Gastroesophageal sphincter (tissue), 4 donors: ENCODE data around the gene REV1. TPM values are rescaled to one million over a fixed set of nuclear protein-coding genes. Genes with fewer than 3 reads are reported as not detected.

Experiments
- ATAC-seq: fragments of 150-250 bp; one replicate; pipeline ENCODE4 v1.9.1; 2016; ENCODE audit warnings: mild to moderate bottlenecking, moderate library complexity
- H3K27ac ChIP-seq, 4 donors: fragments of 200-600 bp; sonication (generic) in 3 of 4; 1 replicate in 3 of 4; 2 replicates in 1 of 4; pipeline ENCODE4 v1.5.1; 2016 to 2019
- H3K27me3 ChIP-seq: fragments of 200-600 bp; sonication (generic); one replicate; pipeline ENCODE4 v1.5.1; 2019
- H3K36me3 ChIP-seq, 2 donors: fragments of 200-600 bp; sonication (generic); one replicate each; pipeline ENCODE4 v1.5.1; 2019; ENCODE audit warnings: control low read depth in 1 of 2
- H3K4me1 ChIP-seq, 3 donors: fragments of 200-600 bp; sonication (generic); 1 replicate in 2 of 3; 2 replicates in 1 of 3; pipeline ENCODE4 v1.5.1; 2016 to 2019; ENCODE audit warnings: control low read depth in 2 of 3
- H3K4me3 ChIP-seq, 2 donors: fragments of 200-600 bp; sonication (generic); one replicate each; pipeline ENCODE4 v1.5.1; 2019; ENCODE audit warnings: mild to moderate bottlenecking in 1 of 2, moderate library complexity in 1 of 2
- H3K9me3 ChIP-seq, 3 donors: fragments of 200-600 bp; sonication (generic); one replicate each; pipeline ENCODE4 v1.5.1; 2017 to 2019; ENCODE audit warnings: control low read depth in 2 of 3
- EP300 ChIP-seq: sonication (generic); formaldehyde crosslinking; IDR thresholded peaks from one replicate; pipeline ENCODE4 v1.6.1; 2017; ENCODE audit warnings: antibody characterized with exemption, mild to moderate bottlenecking
- POLR2A ChIP-seq, 2 donors: fragments of 450-650 bp; IDR thresholded peaks; one replicate each; pipeline ENCODE4 v1.6.1; 2017; ENCODE audit warnings: antibody characterized with exemption in 2 of 2, mild to moderate bottlenecking in 2 of 2, moderate library complexity in 1 of 2
- POLR2AphosphoS5 ChIP-seq: sonication (generic); formaldehyde crosslinking; IDR thresholded peaks from one replicate; pipeline ENCODE4 v1.6.1; 2017; ENCODE audit warnings: antibody characterized with exemption
- WGBS, 2 donors: methylation state at CpG; one replicate each; pipeline ENCODE4 v1.1.5; 2018; ENCODE audit warnings: low coverage in 1 of 2; 5-methylcytosine and 5-hydroxymethylcytosine counted together
- total RNA-seq, 4 donors: library from RNA; depleted of rRNA; stranded (reverse); fragments of >200 nt; gene quantifications; one replicate each; pipeline ENCODE4 v1.1.0, GENCODE V29; 2016
- TF ChIP-seq, protein P1 (sequence below), 4 experiments: fragments of 200-600 bp in 2 of 4; fragments of 450-650 bp in 2 of 4; sonication (generic) in 1 of 4; IDR thresholded peaks; one replicate each; pipeline ENCODE4 v1.5.1; 2017 to 2019; ENCODE audit warnings: antibody characterized with exemption in 4 of 4, mild to moderate bottlenecking in 2 of 4, moderate library complexity in 2 of 4

Gene REV1
- total RNA-seq, 4 donors from 2014 or later = 25.9 to 61.5 (median 47.3) TPM

DNA sequence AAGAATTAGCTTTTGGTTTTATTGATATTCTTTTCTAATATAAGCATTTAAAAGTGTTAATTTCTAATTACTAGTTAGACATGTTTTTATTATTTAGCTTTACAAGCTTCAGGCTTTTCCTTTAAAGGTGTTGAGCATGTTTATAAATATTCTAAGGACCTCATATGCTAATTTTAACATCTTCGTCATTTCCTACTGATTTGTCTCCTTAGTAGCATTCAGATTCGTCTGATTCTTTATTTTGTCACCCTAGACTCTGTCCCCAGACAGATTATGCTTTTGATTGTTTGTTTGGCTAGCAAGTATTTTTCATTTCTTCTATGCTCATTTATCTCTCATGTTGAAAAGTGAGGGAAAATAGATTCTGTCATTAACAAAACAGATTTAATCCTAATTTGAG is 100.9 kb downstream of the REV1 start:
- Histone ChIP-seq H3K4me1 (peaks cover 0 to 15% (median 0%) of the 10 kb centered on the region in 3 donors), H3K9me3 (no peaks in the 10 kb centered on the region), H3K36me3 (peaks cover 0 to 67% of the 10 kb centered on the region in 2 donors), H3K4me3 (no peak overlapping the region), H3K27me3 (no peaks in the 10 kb centered on the region), H3K27ac (no peak overlapping the region)
- ATAC-seq = no peak
- 39 to 65% methylated on average over 2 of the region's 2 CpGs for WGBS, 2 donors
- TF ChIP-seq, protein P1, sequence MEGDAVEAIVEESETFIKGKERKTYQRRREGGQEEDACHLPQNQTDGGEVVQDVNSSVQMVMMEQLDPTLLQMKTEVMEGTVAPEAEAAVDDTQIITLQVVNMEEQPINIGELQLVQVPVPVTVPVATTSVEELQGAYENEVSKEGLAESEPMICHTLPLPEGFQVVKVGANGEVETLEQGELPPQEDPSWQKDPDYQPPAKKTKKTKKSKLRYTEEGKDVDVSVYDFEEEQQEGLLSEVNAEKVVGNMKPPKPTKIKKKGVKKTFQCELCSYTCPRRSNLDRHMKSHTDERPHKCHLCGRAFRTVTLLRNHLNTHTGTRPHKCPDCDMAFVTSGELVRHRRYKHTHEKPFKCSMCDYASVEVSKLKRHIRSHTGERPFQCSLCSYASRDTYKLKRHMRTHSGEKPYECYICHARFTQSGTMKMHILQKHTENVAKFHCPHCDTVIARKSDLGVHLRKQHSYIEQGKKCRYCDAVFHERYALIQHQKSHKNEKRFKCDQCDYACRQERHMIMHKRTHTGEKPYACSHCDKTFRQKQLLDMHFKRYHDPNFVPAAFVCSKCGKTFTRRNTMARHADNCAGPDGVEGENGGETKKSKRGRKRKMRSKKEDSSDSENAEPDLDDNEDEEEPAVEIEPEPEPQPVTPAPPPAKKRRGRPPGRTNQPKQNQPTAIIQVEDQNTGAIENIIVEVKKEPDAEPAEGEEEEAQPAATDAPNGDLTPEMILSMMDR (IDR thresholded peaks at IDR 0.05) = no peak
- TF ChIP-seq POLR2A (IDR thresholded peaks at IDR 0.05) (no peak), POLR2AphosphoS5 (no peak), EP300 (no peak)

DNA sequence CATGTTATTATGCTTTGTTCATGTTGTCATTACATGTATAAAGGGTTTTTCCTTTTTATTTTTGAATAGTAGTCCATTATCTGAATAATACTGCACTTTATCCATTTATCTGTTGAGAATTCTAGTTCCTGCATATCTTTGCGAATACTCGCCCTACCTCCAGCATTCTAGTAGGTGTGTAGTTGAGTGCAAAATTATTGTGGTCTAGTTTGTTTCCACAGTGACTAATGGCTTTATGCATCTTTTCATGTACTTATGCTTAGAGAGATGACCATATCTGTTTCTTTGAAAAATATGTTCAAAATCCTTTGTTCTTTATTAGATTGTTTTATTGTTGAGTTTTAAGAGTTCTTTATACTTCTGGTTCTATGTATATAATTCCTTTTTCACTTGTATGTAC is 103.8 kb downstream of the REV1 start:
- peaks cover 0 to 65% of the 10 kb centered on the region in 2 donors for H3K36me3 ChIP-seq
- TF ChIP-seq EP300 = no peak
- no peak overlapping the region for H3K4me3 ChIP-seq
- H3K4me1 ChIP-seq = peaks cover 0 to 15% (median 0%) of the 10 kb centered on the region in 3 donors
- H3K27ac ChIP-seq = no peak overlapping the region
- no peaks in the 10 kb centered on the region for H3K27me3 ChIP-seq
- H3K9me3 ChIP-seq = no peaks in the 10 kb centered on the region
- WGBS, 2 donors = 100% methylated on average over 2 of the region's 2 CpGs
- no peak for ATAC-seq

DNA sequence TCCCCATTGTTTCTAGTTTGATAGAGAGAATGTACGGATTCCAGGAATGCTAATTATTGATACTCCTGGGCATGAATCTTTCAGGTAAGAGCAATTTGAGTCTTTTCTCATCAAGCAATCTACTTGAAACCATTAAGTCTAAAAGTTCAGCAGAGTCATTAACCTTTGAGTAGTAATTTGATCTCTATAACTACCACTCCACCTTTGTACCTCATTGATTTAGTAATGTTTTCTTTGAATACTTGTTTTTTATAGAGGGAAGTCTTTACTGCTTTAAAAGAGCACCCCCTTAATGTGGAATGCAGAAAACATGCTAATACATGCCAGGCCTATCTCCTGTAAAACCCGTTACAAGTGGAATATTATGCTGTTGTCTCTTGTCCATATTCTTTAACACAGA is 107.7 kb downstream of the REV1 start:
- no peaks in the 10 kb centered on the region for H3K9me3 ChIP-seq
- no peaks in the 10 kb centered on the region for H3K27me3 ChIP-seq
- WGBS, 2 donors = 91 to 94% methylated on average over 2 of the region's 2 CpGs
- no peak for ATAC-seq
- H3K27ac ChIP-seq = no peak overlapping the region
- no peak overlapping the region for H3K4me3 ChIP-seq
- TF ChIP-seq EP300 (no peak), POLR2AphosphoS5 (no peak), POLR2A (IDR thresholded peaks at IDR 0.05) (no peak)
- TF ChIP-seq, protein P1 (IDR thresholded peaks at IDR 0.05) = no peak
- H3K36me3 ChIP-seq = peaks cover 0 to 84% of the 10 kb centered on the region in 2 donors
- no peaks in the 10 kb centered on the region for H3K4me1 ChIP-seq

DNA sequence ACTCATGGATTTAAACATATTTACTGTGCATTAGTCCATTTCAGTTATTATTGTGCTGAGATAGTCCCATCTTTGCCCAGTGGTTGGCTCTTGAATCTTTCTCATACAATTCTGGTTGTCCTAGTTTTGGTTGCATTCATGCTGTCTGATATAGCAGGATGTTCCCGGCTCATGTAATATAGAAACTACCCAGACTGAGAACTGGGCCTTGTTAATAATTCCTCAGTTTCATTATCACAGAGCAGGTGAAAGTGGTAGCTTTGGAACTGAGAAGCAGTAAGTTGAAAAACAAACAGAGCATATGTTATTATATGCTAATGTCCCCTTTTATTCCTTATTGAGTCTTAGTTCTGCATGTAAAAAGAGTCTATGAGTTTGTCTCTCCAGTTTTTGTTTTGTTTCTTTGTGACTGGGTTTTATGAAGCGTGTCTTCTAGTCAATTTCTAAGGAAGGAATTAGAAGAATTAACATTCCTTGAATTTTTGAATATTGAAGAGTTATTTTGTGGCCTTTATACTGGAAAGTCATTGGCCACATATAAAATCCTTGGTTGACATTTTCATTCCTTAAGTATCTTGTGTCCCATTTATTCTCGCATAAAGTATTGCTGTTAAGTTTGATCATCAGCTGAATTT is 109.3 kb downstream of the REV1 start:
- H3K27ac ChIP-seq = no peak overlapping the region
- 93 to 95% methylated on average over 2 to 3 of the region's 3 CpGs for WGBS, 2 donors
- ATAC-seq = no peak
- H3K36me3 ChIP-seq = peaks cover 0 to 86% of the 10 kb centered on the region in 2 donors
- H3K4me3 ChIP-seq = no peak overlapping the region
- TF ChIP-seq EP300 = no peak
- TF ChIP-seq POLR2A (IDR thresholded peaks at IDR 0.05) = no peak
- no peak for TF ChIP-seq POLR2AphosphoS5
- TF ChIP-seq, protein P1 (IDR thresholded peaks at IDR 0.05) = no peak
- no peaks in the 10 kb centered on the region for H3K27me3 ChIP-seq
- H3K4me1 ChIP-seq = no peaks in the 10 kb centered on the region
- H3K9me3 ChIP-seq = no peaks in the 10 kb centered on the region

DNA sequence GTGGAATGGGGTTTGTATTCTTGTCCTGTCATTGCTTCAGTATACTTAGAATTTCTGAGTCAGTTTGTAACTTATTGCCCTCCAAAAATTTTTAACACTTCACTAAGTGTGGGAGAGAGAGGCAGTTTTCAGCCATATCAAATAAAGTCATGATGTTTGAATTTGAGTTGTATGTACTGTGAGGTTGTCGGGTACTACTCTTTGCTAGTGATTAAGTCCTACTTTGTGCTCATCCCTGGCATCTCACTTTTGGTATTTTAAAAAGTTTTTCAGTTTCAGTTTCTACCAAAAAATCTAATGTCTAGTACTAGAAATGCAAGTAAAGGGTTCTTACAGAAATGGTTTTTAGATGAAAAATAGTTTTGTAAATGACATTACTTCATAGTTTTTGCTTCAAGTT is 111.9 kb downstream of the REV1 start:
- WGBS, 2 donors = 95 to 100% methylated on average over 1 of the region's 1 CpG
- no peak for ATAC-seq
- no peak for TF ChIP-seq POLR2AphosphoS5
- TF ChIP-seq EP300 = no peak
- no peak for TF ChIP-seq POLR2A (IDR thresholded peaks at IDR 0.05)
- TF ChIP-seq, protein P1 (IDR thresholded peaks at IDR 0.05) = no peak
- H3K4me1 ChIP-seq = no peaks in the 10 kb centered on the region
- H3K27ac ChIP-seq = no peak overlapping the region
- H3K9me3 ChIP-seq = no peaks in the 10 kb centered on the region
- H3K4me3 ChIP-seq = no peak overlapping the region
- peaks cover 0 to 88% of the 10 kb centered on the region in 2 donors for H3K36me3 ChIP-seq
- no peaks in the 10 kb centered on the region for H3K27me3 ChIP-seq
